H1 (cell line): Measurements from ENCODE around the gene CCDC136. TPM values are rescaled to one million over a fixed set of nuclear protein-coding genes. Genes with fewer than 3 reads are reported as not detected.

Experiments
- CTCF ChIA-PET: fragments of 300-600 bp; sonication (Branson Sonifier 250); formaldehyde crosslinking; loops from one replicate; lab custom pipeline; 2021; ENCODE audit not compliant: partially characterized antibody; lab: Charles Lee
- POLR2A ChIA-PET: fragments of 300-600 bp; sonication (Branson Sonifier 250); formaldehyde crosslinking; loops from one replicate; lab custom pipeline; 2021; ENCODE audit warnings: inconsistent platforms; ENCODE audit not compliant: partially characterized antibody; lab: Charles Lee
- DNase-seq, 2 experiments: peaks; one replicate each; pipeline versions ENCODE4 v3.0.0 to v3.0.0-alpha.2; 2010 to 2022; ENCODE audit warnings: low spot score in 2 of 2, low read depth in 1 of 2, mixed read lengths in 1 of 2
- FAIRE-seq: peaks from 2 replicates; lab custom pipeline; 2011; peaks lifted over from hg19 to GRCh38; lab: Jason Lieb, UNC
- H2AFZ ChIP-seq: 2 replicates; pipeline ENCODE4 v1.8.1; 2012; ENCODE audit warnings: low read length, inconsistent platforms
- H2AK5ac ChIP-seq: 2 replicates; pipeline ENCODE4 v1.6.1; 2013; ENCODE audit warnings: low read depth, low read length
- H2BK120ac ChIP-seq: replicated peaks from 2 replicates; pipeline ENCODE3; 2013; ENCODE audit warnings: low read depth, low read length, inconsistent platforms
- H2BK12ac ChIP-seq: 2 replicates; pipeline ENCODE4 v1.6.1; 2013; ENCODE audit warnings: low read depth, low read length
- H2BK15ac ChIP-seq: 2 replicates; pipeline ENCODE4 v1.6.1; 2013; ENCODE audit warnings: low read length
- H2BK20ac ChIP-seq: 2 replicates; pipeline ENCODE4 v1.6.1; 2013; ENCODE audit warnings: low read length
- H2BK5ac ChIP-seq: 2 replicates; pipeline ENCODE4 v1.6.1; 2013; ENCODE audit warnings: low read depth, low read length
- H3K14ac ChIP-seq: 2 replicates; pipeline ENCODE4 v1.6.1; 2013; ENCODE audit warnings: inconsistent platforms; ENCODE audit not compliant: insufficient read length
- H3K18ac ChIP-seq: 2 replicates; pipeline ENCODE4 v1.6.1; 2013; ENCODE audit warnings: low read length; ENCODE audit errors: extremely low read depth
- H3K23ac ChIP-seq: 2 replicates; pipeline ENCODE4 v1.6.1; 2013; ENCODE audit warnings: inconsistent platforms; ENCODE audit not compliant: insufficient read length
- H3K23me2 ChIP-seq: 2 replicates; pipeline ENCODE4 v1.6.1; 2013; ENCODE audit warnings: low read depth, low read length
- H3K27ac ChIP-seq: 2 replicates; pipeline ENCODE4 v1.6.1; 2011; ENCODE audit warnings: low read depth, low read length, inconsistent platforms
- H3K27me3 ChIP-seq, 4 experiments: replicated peaks in 1 of 4; 1 replicate in 1 of 4; 2 replicates in 3 of 4; pipeline versions ENCODE4 v1.6.1 to v1.8.1; 2011 to 2013; ENCODE audit warnings: low read length in 3 of 4, mild to moderate bottlenecking in 3 of 4, inconsistent platforms in 2 of 4, mixed read lengths in 2 of 4, moderate library complexity in 1 of 4; ENCODE audit not compliant: control insufficient read depth in 3 of 4, insufficient read depth in 3 of 4; ENCODE audit errors: extremely low read depth in 1 of 4
- H3K36me3 ChIP-seq, 4 experiments: 2 replicates each; pipeline versions ENCODE4 v1.6.1 to v1.8.1; 2011 to 2013; ENCODE audit warnings: mild to moderate bottlenecking in 4 of 4, low read length in 3 of 4, moderate library complexity in 2 of 4, control low read depth in 1 of 4, inconsistent platforms in 1 of 4; ENCODE audit not compliant: insufficient read depth in 4 of 4, control insufficient read depth in 2 of 4
- H3K4ac ChIP-seq: replicated peaks from 2 replicates; pipeline ENCODE3; 2013; ENCODE audit warnings: low read length, low read depth, mixed read lengths, inconsistent platforms; ENCODE audit not compliant: insufficient read length
- H3K4me1 ChIP-seq, 4 experiments: replicated peaks in 1 of 4; 1 replicate in 1 of 4; 2 replicates in 3 of 4; pipeline versions ENCODE4 v1.6.1 to v1.8.1; 2011 to 2013; ENCODE audit warnings: low read length in 3 of 4, inconsistent platforms in 2 of 4, mixed read lengths in 1 of 4; ENCODE audit not compliant: insufficient read depth in 4 of 4, control insufficient read depth in 3 of 4
- H3K4me2 ChIP-seq, 2 experiments: 2 replicates each; pipeline versions ENCODE4 v1.6.1 to v1.8.1; 2011 to 2013; ENCODE audit warnings: low read depth in 2 of 2, low read length in 2 of 2, control low read depth in 1 of 2, inconsistent platforms in 1 of 2, mild to moderate bottlenecking in 1 of 2; ENCODE audit not compliant: insufficient read depth in 1 of 2
- H3K4me3 ChIP-seq, 4 experiments: fragments of 200-600, 300-600 bp in 1 of 4; sonication (generic), shearing (Covaris generic), sonication (Bioruptor Twin) in 1 of 4; 2 replicates each; pipeline versions ENCODE4 v1.5.1 to v1.8.1; 2011 to 2016; ENCODE audit warnings: low read length in 4 of 4, low read depth in 3 of 4, control low read depth in 2 of 4, inconsistent platforms in 2 of 4, mild to moderate bottlenecking in 2 of 4, mixed read lengths in 1 of 4, moderate library complexity in 1 of 4; ENCODE audit not compliant: insufficient read depth in 2 of 4; ENCODE audit errors: extremely low read depth in 1 of 4
- H3K56ac ChIP-seq: replicated peaks from 2 replicates; pipeline ENCODE3; 2013; ENCODE audit warnings: low read depth, mild to moderate bottlenecking, mixed read lengths, low read length, inconsistent platforms; ENCODE audit not compliant: insufficient read length
- H3K79me1 ChIP-seq: 2 replicates; pipeline ENCODE4 v1.6.1; 2013; ENCODE audit warnings: low read depth, low read length, control low read depth
- H3K79me2 ChIP-seq, 2 experiments: 2 replicates each; pipeline versions ENCODE4 v1.6.1 to v1.8.1; 2012 to 2013; ENCODE audit warnings: low read length in 2 of 2, mild to moderate bottlenecking in 2 of 2, inconsistent platforms in 1 of 2; ENCODE audit not compliant: insufficient read depth in 2 of 2, control insufficient read depth in 1 of 2
- H3K9ac ChIP-seq, 4 experiments: replicated peaks in 1 of 4; 1 replicate in 1 of 4; 2 replicates in 3 of 4; pipeline versions ENCODE4 v1.6.1 to v1.8.1; 2011 to 2013; ENCODE audit warnings: low read depth in 3 of 4, low read length in 3 of 4, control low read depth in 2 of 4, mild to moderate bottlenecking in 2 of 4, moderate library complexity in 2 of 4, inconsistent platforms in 1 of 4; ENCODE audit errors: extremely low read depth in 1 of 4
- H3K9me3 ChIP-seq, 2 experiments: 2 replicates each; pipeline versions ENCODE4 v1.6.1 to v1.8.1; 2012 to 2013; ENCODE audit warnings: mild to moderate bottlenecking in 2 of 2, moderate library complexity in 2 of 2, control low read depth in 1 of 2, inconsistent platforms in 1 of 2, low read depth in 1 of 2, low read length in 1 of 2, mixed read lengths in 1 of 2; ENCODE audit not compliant: insufficient read depth in 2 of 2
- H4K20me1 ChIP-seq, 2 experiments: replicated peaks in 1 of 2; 2 replicates each; pipeline versions ENCODE3 to v1.8.1; 2011 to 2013; ENCODE audit warnings: inconsistent platforms in 2 of 2, low read length in 2 of 2, mild to moderate bottlenecking in 1 of 2; ENCODE audit not compliant: insufficient read depth in 2 of 2, control insufficient read depth in 1 of 2
- H4K5ac ChIP-seq: 2 replicates; pipeline ENCODE4 v1.6.1; 2013; ENCODE audit warnings: low read length, low read depth, mixed read lengths, inconsistent platforms; ENCODE audit not compliant: insufficient read length
- H4K8ac ChIP-seq: 2 replicates; pipeline ENCODE4 v1.8.0; 2013; ENCODE audit warnings: mild to moderate bottlenecking, moderate library complexity, low read length, inconsistent platforms; ENCODE audit not compliant: insufficient read depth; ENCODE audit errors: extremely low read depth
- H4K91ac ChIP-seq: replicated peaks from 2 replicates; pipeline ENCODE3; 2013; ENCODE audit warnings: low read length, mixed read lengths, inconsistent platforms; ENCODE audit not compliant: insufficient read length
- WGBS, 2 experiments: shearing (Covaris generic) in 1 of 2; methylation state at CpG; one replicate each; pipeline versions ENCODE4 v1.1.6 to v1.1.7; 2013 to 2015; ENCODE audit warnings: low lambda C conversion rate in 2 of 2, mixed read lengths in 2 of 2, inconsistent platforms in 1 of 2, low coverage in 1 of 2, missing lambda C conversion rate in 1 of 2; ENCODE audit not compliant: insufficient replicate concordance in 2 of 2, insufficient coverage in 1 of 2, insufficient read length in 1 of 2; ENCODE audit errors: extremely low coverage in 1 of 2, missing lambda C conversion rate in 1 of 2; 5-methylcytosine and 5-hydroxymethylcytosine counted together
- polyA plus RNA-seq, 7 experiments: library from polyadenylated mRNA; depleted of rRNA in 3 of 7; stranded (reverse) in 5 of 7; unstranded in 2 of 7; fragments of >200 nt in 5 of 7; fragments of 200-250 nt in 2 of 7; gene quantifications; 1 replicate in 5 of 7; 2 replicates in 1 of 7; 4 replicates in 1 of 7; pipeline versions ENCODE4 v1.2.1 to v1.2.3, GENCODE V29; 2011 to 2013; ENCODE audit warnings: missing spikeins in 2 of 7, mixed read lengths in 2 of 7
- total RNA-seq: library from RNA; stranded (reverse); fragmentation: NEBNext Ultra II Directional; extraction: Animal tissue kit (Norgen Biotek cat#: 25700); gene quantifications from 2 replicates; pipeline ENCODE4 v1.2.1, GENCODE V29; 2021

The CCDC136 gene
- total and polyA plus RNA-seq, 2 of the 8 experiments (the other 6 are each of a cell fraction or from before 2014, with no cell fraction given), result 35.6 to 47.7 TPM

- Histone ChIP-seq H3K4me1 (peaks cover 0 to 5% (median 0%) of the 10 kb centered on the region in 4 experiments; a peak in 1 of 7 replicates), H3K23ac (no peak overlapping the region), H2BK5ac (no peak overlapping the region), H2AFZ (no peak overlapping the region), H3K18ac (no peak overlapping the region), H3K27ac (no peak overlapping the region), H3K56ac (no peak overlapping the region), H3K27me3 (no peaks in the 10 kb centered on the region), H3K79me1 (no peaks in the 10 kb centered on the region; the same call in none of the 2 replicates), H4K5ac (no peak overlapping the region), H3K4ac (no peak overlapping the region), H2BK12ac (no peak overlapping the region), H3K9me3 (no peaks in the 10 kb centered on the region), H3K4me3 (no peak overlapping the region), H4K91ac (no peak overlapping the region), H2AK5ac (no peak overlapping the region), H3K4me2 (no peak overlapping the region), H2BK20ac (no peak overlapping the region), H4K8ac (no peak overlapping the region), H2BK120ac (no peak overlapping the region), H4K20me1 (peaks cover 18 to 28% of the 10 kb centered on the region in 2 experiments), H3K36me3 (peaks cover 3 to 31% (median 22%) of the 10 kb centered on the region in 4 experiments; a peak in 7 of 8 replicates), H3K23me2 (no peaks in the 10 kb centered on the region), H2BK15ac (no peak overlapping the region), H3K14ac (no peak overlapping the region), H3K79me2 (peaks cover 41 to 94% of the 10 kb centered on the region in 2 experiments), H3K9ac (no peak overlapping the region)
- DNase-seq (no peak), FAIRE-seq (no peak)
- WGBS, 2 experiments, result 90% methylated on average over 1 of the region's 1 CpG; no CpG with 5 or more reads in 1 of the 2 experiments
- ChIA-PET CTCF (interaction anchor here (0.6 to 0.7 kb wide), 2 partner anchors 98 to 625 kb away, joined by 3 read pairs; no protein-coding TSS in a partner anchor), POLR2A (interaction anchor here (1.1 to 1.3 kb wide), 3 partner anchors 11 to 21 kb away, joined by 3 to 4 read pairs (median 3); no protein-coding TSS in a partner anchor)
These were observed 46.1 kb upstream of the CCDC136 start for GRCh38 chr7:128745706-128746105.
